H9 (cell line): ENCODE measurements around the gene CDH13. TPM values are rescaled to one million over a fixed set of nuclear protein-coding genes. Genes with fewer than 3 reads are reported as not detected.

Experiments
- DNase-seq: peaks from one replicate; pipeline ENCODE4 v3.0.0-alpha.2; 2017
- H2AFZ ChIP-seq: one replicate; pipeline ENCODE4 v1.6.1; 2013; ENCODE audit warnings: mild to moderate bottlenecking, low read length, control low read depth, moderate library complexity
- H2AK5ac ChIP-seq: 2 replicates; pipeline ENCODE4 v1.6.1; 2013; ENCODE audit warnings: low read length, control low read depth, mixed read lengths; ENCODE audit not compliant: insufficient read length
- H2BK120ac ChIP-seq: one replicate; pipeline ENCODE4 v1.6.1; 2013; ENCODE audit warnings: low read depth, mild to moderate bottlenecking, low read length, control low read depth, inconsistent platforms; ENCODE audit not compliant: poor library complexity, severe bottlenecking
- H2BK12ac ChIP-seq: 2 replicates; pipeline ENCODE4 v1.6.1; 2013; ENCODE audit warnings: low read length, control low read depth, mixed read lengths, low read depth; ENCODE audit not compliant: insufficient read length
- H2BK15ac ChIP-seq: 2 replicates; pipeline ENCODE4 v1.6.1; 2013; ENCODE audit warnings: low read depth, low read length, control low read depth
- H2BK20ac ChIP-seq: one replicate; pipeline ENCODE4 v1.6.1; 2013; ENCODE audit warnings: low read depth, mild to moderate bottlenecking, low read length, control low read depth, inconsistent platforms; ENCODE audit not compliant: poor library complexity, severe bottlenecking
- H2BK5ac ChIP-seq: 2 replicates; pipeline ENCODE4 v1.6.1; 2013; ENCODE audit warnings: low read length, control low read depth, mixed read lengths; ENCODE audit not compliant: insufficient read length
- H3K14ac ChIP-seq: 2 replicates; pipeline ENCODE4 v1.6.1; 2013; ENCODE audit warnings: low read length, control low read depth; ENCODE audit not compliant: insufficient read depth
- H3K18ac ChIP-seq: 2 replicates; pipeline ENCODE4 v1.6.1; 2013; ENCODE audit warnings: low read depth, mild to moderate bottlenecking, mixed read lengths, low read length, control low read depth; ENCODE audit not compliant: insufficient read length
- H3K23ac ChIP-seq: 2 replicates; pipeline ENCODE4 v1.6.1; 2013; ENCODE audit warnings: low read length, control low read depth, mixed read lengths, low read depth; ENCODE audit not compliant: insufficient read length
- H3K23me2 ChIP-seq: 2 replicates; pipeline ENCODE4 v1.6.1; 2013; ENCODE audit warnings: low read depth, mild to moderate bottlenecking, mixed read lengths, low read length, control low read depth; ENCODE audit not compliant: insufficient read length, poor library complexity, severe bottlenecking
- H3K27ac ChIP-seq: 2 replicates; pipeline ENCODE4 v1.5.1; 2013; ENCODE audit warnings: low read length, control low read depth, mixed read lengths, low read depth; ENCODE audit not compliant: insufficient read length
- H3K27me3 ChIP-seq: 2 replicates; pipeline ENCODE4 v1.6.1; 2013; ENCODE audit warnings: low read length, control low read depth, inconsistent platforms; ENCODE audit not compliant: insufficient read depth
- H3K4ac ChIP-seq: 2 replicates; pipeline ENCODE4 v1.6.1; 2013; ENCODE audit warnings: low read depth, mild to moderate bottlenecking, control low read depth, inconsistent platforms, low read length, moderate library complexity
- H3K4me1 ChIP-seq: 2 replicates; pipeline ENCODE4 v1.6.1; 2013; ENCODE audit warnings: low read length, control low read depth, inconsistent platforms; ENCODE audit not compliant: insufficient read depth
- H3K4me2 ChIP-seq: 2 replicates; pipeline ENCODE4 v1.6.1; 2013; ENCODE audit warnings: low read length, control low read depth, mixed read lengths; ENCODE audit not compliant: insufficient read length, insufficient read depth
- H3K56ac ChIP-seq: 2 replicates; pipeline ENCODE4 v1.6.1; 2013; ENCODE audit warnings: low read depth, mild to moderate bottlenecking, mixed read lengths, low read length, control low read depth; ENCODE audit not compliant: insufficient read length
- H3K79me1 ChIP-seq: 2 replicates; pipeline ENCODE4 v1.6.1; 2013; ENCODE audit warnings: low read depth, mild to moderate bottlenecking, moderate library complexity, low read length, control low read depth, inconsistent platforms; ENCODE audit not compliant: insufficient read depth, poor library complexity, severe bottlenecking
- H3K79me2 ChIP-seq: 2 replicates; pipeline ENCODE4 v1.6.1; 2013; ENCODE audit warnings: low read length, control low read depth, inconsistent platforms; ENCODE audit not compliant: insufficient read depth
- H3K9ac ChIP-seq: 2 replicates; pipeline ENCODE4 v1.6.1; 2013; ENCODE audit warnings: low read length, control low read depth, mixed read lengths; ENCODE audit not compliant: insufficient read length; ENCODE audit errors: extremely low read depth
- H3K9me3 ChIP-seq: one replicate; pipeline ENCODE4 v1.6.1; 2013; ENCODE audit warnings: low read depth, low read length, inconsistent platforms; ENCODE audit not compliant: control insufficient read depth
- H3T11ph ChIP-seq: one replicate; pipeline ENCODE4 v1.6.1; 2013; ENCODE audit warnings: mild to moderate bottlenecking, low read length, control low read depth, inconsistent platforms
- H4K20me1 ChIP-seq: one replicate; pipeline ENCODE4 v1.6.1; 2013; ENCODE audit not compliant: control insufficient read depth, insufficient read length, insufficient read depth
- H4K5ac ChIP-seq: 2 replicates; pipeline ENCODE4 v1.6.1; 2013; ENCODE audit warnings: low read depth, mild to moderate bottlenecking, mixed read lengths, low read length, control low read depth; ENCODE audit not compliant: insufficient read length
- H4K8ac ChIP-seq: replicated peaks from 2 replicates; pipeline ENCODE4 v1.6.1; 2013; ENCODE audit warnings: low read length, control low read depth, mixed read lengths, low read depth; ENCODE audit not compliant: insufficient read length
- H4K91ac ChIP-seq: 2 replicates; pipeline ENCODE4 v1.6.1; 2013; ENCODE audit warnings: low read depth, mild to moderate bottlenecking, moderate library complexity, mixed read lengths, low read length, control low read depth; ENCODE audit not compliant: insufficient read length
- H3K27ac Mint-ChIP-seq, 3 experiments: 2 replicates in 2 of 3; 3 replicates in 1 of 3; pipeline ENCODE4 v1.8.0; 2020 to 2021; ENCODE audit warnings: mixed read lengths in 3 of 3, mild to moderate bottlenecking in 1 of 3, moderate library complexity in 1 of 3
- H3K27me3 Mint-ChIP-seq: 2 replicates; pipeline ENCODE4 v1.8.0; 2021; ENCODE audit warnings: low read depth, mild to moderate bottlenecking, moderate library complexity, mixed read lengths
- H3K36me3 Mint-ChIP-seq, 3 experiments: 2 replicates in 2 of 3; 3 replicates in 1 of 3; pipeline ENCODE4 v1.8.0; 2020 to 2021; ENCODE audit warnings: low read depth in 3 of 3, mixed read lengths in 3 of 3; ENCODE audit not compliant: insufficient read depth in 1 of 3
- H3K4me1 Mint-ChIP-seq, 2 experiments: 2 replicates each; pipeline ENCODE4 v1.8.0; 2020; ENCODE audit warnings: mixed read lengths in 2 of 2
- H3K4me3 Mint-ChIP-seq, 2 experiments: 2 replicates in 1 of 2; 3 replicates in 1 of 2; pipeline ENCODE4 v1.8.0; 2020 to 2021; ENCODE audit warnings: mild to moderate bottlenecking in 2 of 2, mixed read lengths in 2 of 2, moderate library complexity in 1 of 2
- H3K9me3 Mint-ChIP-seq, 2 experiments: 2 replicates in 1 of 2; 3 replicates in 1 of 2; pipeline ENCODE4 v1.8.0; 2020; ENCODE audit warnings: mild to moderate bottlenecking in 2 of 2, mixed read lengths in 2 of 2, moderate library complexity in 1 of 2
- CTCF ChIP-seq: fragments of 200-600 bp; sonication (generic); conservative IDR thresholded peaks from 3 replicates; pipeline ENCODE4 v1.8.0; 2021; ENCODE audit warnings: antibody characterized with exemption, mild to moderate bottlenecking
- whole genome bisulfite sequencing: extraction: QIAGEN DNeasy Blood & Tissue Kit; methylation state at CpG from one replicate; pipeline ENCODE4 v1.1.7; 2013; ENCODE audit warnings: missing lambda C conversion rate, low lambda C conversion rate, mixed read lengths; ENCODE audit not compliant: insufficient read length; ENCODE audit errors: extremely low coverage; 5-methylcytosine and 5-hydroxymethylcytosine counted together
- total RNA-seq: library from RNA; stranded (reverse); gene quantifications from 2 replicates; pipeline ENCODE4 v1.2.1, GENCODE V29; 2021

Gene CDH13
- total RNA-seq, 1 experiment from 2014 or later, result 1.5 TPM

DNA sequence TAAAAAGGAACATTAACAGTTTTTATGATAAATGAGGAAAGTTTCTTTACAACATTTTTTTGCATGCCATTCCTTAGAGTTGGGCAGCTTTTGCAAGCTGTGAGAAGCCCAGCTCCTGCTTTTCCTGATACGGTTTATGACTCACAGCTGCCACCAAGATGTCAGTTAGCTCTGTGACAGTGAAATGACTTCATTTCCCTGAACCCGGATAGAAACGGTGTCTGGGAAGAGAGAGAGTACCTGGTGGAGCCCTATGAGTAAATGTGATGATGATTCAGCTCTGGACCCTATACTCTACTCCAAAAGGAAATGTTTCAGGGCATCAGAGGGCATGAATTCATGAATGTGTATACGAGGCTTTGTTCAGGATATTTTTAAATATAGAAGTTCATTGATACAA, 814.7 kb downstream of the CDH13 start:
- H3K27me3 Mint-ChIP-seq, result peaks cover 8% of the 10 kb centered on the region
- DNase-seq, result no peak
- Histone ChIP-seq H3K4me2 (no peak overlapping the region), H3K4me1 (no peaks in the 10 kb centered on the region), H4K91ac (no peak overlapping the region), H3K23me2 (no peaks in the 10 kb centered on the region), H3K27me3 (no peaks in the 10 kb centered on the region), H4K5ac (no peak overlapping the region), H3K79me2 (no peaks in the 10 kb centered on the region), H3K9ac (no peak overlapping the region), H2BK12ac (no peak overlapping the region), H3K18ac (no peak overlapping the region), H2BK120ac (no peak overlapping the region), H4K20me1 (no peaks in the 10 kb centered on the region), H3K56ac (no peak overlapping the region), H3K79me1 (no peaks in the 10 kb centered on the region), H3T11ph (no peak overlapping the region), H3K14ac (no peak overlapping the region), H2AFZ (no peak overlapping the region), H2AK5ac (no peak overlapping the region), H2BK5ac (no peak overlapping the region), H3K27ac (no peak overlapping the region), H2BK15ac (no peak overlapping the region), H3K23ac (no peak overlapping the region), H4K8ac (no peak overlapping the region), H2BK20ac (no peak overlapping the region), H3K4ac (no peak overlapping the region), H3K9me3 (no peaks in the 10 kb centered on the region)
- no peak for TF ChIP-seq CTCF
- WGBS, result no CpG with 5 or more reads among the region's 4 CpGs
- no peaks in the 10 kb centered on the region for H3K9me3 Mint-ChIP-seq
- H3K27ac Mint-ChIP-seq, result no peak overlapping the region
- H3K4me3 Mint-ChIP-seq, result no peak overlapping the region
- H3K36me3 Mint-ChIP-seq, result no peaks in the 10 kb centered on the region
- H3K4me1 Mint-ChIP-seq, result no peaks in the 10 kb centered on the region
